ENCODE data around the gene GREM2.

DNA sequence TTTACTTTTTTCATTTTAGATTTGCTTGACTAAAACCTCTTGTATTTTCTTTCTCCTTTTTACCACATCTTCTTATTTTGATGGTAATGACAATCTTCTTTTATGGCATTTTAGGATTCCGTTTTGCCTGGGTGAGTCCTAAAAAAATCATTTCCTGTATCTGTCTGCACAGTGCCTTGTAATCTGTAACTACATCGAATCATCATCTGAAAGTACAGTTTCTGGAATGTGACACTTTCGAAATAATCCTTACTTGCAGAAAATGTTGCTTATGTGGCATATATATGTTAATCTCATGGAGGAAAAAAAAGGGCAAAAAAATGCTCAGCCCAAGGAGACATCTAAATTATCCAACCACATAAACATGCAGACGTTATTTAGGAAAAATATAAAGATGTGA lies 29.0 kb downstream of the GREM2 start:
- TF ChIP-seq RCOR1 (IDR thresholded peaks at IDR 0.05; ENCODE audit: low read depth, low read length) (no peak), HOXA7 (CRISPR knock-in tag; IDR thresholded peaks at IDR 0.05) (no peak)
- TF ChIP-seq, protein P1, sequence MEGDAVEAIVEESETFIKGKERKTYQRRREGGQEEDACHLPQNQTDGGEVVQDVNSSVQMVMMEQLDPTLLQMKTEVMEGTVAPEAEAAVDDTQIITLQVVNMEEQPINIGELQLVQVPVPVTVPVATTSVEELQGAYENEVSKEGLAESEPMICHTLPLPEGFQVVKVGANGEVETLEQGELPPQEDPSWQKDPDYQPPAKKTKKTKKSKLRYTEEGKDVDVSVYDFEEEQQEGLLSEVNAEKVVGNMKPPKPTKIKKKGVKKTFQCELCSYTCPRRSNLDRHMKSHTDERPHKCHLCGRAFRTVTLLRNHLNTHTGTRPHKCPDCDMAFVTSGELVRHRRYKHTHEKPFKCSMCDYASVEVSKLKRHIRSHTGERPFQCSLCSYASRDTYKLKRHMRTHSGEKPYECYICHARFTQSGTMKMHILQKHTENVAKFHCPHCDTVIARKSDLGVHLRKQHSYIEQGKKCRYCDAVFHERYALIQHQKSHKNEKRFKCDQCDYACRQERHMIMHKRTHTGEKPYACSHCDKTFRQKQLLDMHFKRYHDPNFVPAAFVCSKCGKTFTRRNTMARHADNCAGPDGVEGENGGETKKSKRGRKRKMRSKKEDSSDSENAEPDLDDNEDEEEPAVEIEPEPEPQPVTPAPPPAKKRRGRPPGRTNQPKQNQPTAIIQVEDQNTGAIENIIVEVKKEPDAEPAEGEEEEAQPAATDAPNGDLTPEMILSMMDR (IDR thresholded peaks at IDR 0.05), result no peak

Measured in A549 (cell line).